ENCODE measurements around the gene FNTB.
"Not testable (repeated sequence)": the region's sequence is repeated elsewhere in the genome, so short reads cannot be mapped to it uniquely, and the experiment has no call there.

FNTB gene

DNA sequence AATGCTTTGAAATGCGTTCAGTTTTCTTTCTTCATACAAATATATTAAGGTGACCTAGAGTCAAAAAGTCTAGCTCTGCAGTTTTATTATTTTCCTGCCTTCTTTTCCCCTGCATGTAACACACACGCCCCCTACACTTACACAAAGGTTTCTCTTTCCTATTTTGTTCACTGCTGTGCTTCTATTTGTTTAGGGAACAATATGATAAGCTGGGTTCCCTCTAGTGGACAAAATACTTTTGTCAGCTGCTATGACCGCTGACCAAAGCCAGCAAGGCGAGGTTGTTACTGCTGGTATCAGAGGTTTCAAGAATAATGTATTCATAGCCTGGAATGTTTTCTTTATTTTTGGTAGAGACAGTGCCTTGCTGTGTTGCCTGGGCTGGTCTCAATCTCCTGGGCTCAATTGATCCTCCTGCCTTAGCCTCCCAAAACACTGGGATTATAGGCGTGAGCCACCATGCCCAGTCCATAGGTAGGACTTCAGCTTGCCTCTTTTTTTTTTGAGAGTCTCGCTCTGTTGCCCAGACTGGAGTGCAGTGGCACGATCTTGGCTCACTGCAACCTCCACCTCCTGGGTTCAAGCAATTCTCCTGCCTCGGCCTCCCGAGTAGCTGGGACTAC lies 33.4 kb downstream of the FNTB start:
- DNase-seq = no peak

DNA sequence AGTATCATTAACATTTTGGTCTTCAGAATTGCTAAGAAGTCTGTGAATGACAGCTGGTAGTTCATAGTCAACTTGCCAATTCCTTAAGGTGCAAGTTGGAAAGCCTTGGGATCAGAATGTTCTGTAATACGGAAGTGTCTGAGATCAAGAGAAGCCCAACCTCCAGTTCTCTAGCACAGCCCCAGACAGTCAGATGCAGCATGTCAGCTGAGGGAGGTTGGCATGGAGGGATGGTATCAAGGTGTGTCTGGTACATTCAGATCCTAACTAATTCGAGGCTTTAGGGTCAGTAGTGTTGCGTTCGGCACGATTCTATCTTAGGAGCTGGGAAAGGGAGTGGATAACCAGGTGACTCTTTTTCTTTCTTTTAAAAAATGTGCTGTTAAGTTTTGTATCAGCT lies 38.3 kb downstream of the FNTB start:
- DNase-seq = no peak

DNA sequence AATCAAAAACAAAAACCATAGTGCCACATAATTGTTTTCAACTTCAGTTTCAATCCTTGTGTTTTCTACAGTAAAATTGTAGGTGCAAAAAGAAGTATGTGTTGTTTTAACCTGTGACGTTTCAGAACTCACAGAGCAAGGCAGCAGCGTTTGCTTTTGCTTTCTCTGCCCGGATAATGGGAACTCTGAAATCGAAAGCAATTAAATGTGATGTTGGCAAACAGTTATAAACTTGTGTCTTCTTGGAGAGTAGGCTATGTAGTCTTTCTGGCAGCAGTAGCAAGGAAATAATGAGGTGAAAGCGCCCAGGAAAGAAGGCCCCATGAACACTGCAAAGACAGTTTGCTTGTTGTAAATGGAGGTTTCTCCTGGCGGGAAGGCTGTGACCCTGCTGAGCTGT lies 39.1 kb downstream of the FNTB start:
- no peak for DNase-seq

DNA sequence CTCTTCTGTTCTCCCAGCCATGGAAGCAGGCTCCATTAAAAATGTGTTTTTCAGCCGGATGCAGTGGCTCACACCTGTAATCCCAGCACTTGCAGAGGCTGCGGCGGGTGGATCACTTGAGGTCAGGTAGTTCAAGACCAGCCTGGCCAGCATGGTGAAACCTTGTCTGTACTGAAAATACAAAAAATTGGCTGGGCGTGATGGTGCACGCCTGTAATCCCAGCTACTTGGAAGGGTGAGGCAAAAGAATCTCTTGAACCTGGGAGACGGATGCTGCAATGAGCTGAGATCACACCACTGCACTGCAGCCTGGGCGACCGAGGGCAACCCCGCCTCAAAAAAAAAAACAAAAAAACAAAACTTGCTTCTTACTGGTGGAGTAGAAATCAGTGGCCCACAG lies 39.8 kb downstream of the FNTB start:
- DNase-seq = no peak

DNA sequence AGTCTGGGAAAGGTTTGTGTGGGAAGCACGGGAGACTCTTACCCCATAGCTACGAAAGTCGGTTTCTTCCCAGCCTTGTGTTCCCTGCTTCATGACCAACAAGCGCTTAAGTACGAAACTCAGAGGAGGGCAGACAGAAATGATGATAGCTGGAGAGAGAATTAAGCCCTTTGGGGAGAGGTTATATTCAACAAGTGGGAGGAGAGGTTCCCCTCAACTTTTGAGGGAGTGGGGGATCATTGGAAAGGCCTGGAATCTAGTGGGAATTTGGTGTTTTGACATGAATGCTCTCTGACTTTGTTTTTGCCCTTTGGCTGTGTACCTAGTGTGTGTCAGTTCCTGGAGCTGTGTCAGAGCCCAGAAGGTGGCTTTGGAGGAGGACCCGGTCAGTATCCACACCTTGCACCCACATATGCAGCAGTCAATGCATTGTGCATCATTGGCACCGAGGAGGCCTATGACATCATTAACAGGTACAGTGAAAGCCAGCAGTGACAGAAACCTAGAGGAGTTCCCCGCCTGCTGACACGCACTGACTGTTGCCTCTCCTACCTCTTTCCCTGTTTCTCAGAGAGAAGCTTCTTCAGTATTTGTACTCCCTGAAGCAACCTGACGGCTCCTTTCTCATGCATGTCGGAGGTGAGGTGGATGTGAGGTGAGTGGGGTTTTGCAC lies 40.6 kb downstream of the FNTB start:
- no peak for DNase-seq

DNA sequence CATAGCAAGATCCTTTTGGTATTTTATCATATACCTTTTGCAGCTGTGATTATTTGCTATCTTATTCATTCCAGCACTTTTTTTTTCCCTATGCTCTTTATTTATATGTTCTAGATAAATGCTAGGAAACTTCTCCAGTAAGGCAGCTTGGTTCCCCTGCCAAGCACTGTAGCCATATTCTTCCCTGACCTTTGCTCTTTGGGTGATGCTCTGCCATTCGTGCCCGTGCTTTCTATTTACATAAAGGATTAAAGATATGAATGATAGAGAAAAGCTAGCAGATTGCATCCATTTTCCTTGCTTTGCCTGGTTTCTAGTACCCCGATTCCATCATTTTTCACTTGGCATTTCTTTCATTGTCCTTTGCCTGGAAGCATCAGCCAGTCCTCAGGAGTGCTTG lies 42.2 kb downstream of the FNTB start:
- DNase-seq = no peak

DNA sequence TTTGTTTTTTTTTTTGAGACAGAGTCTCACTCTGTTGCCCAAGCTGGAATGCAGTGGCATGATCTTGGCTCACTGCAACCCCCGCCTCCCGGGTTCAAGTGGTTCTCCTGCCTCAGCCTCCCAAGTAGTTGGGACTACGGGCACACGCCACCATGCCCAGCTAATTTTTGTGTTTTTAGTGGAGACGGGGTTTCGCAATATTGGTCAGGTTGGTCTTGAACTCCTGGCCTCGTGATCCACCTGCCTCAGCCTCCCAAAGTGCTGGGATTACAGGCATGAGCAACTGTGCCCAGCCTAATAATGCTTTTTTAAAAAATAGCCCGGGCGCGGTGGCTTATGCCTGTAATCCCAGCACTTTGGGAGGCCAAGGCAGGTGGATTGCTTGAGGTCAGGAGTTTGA lies 44.6 kb downstream of the FNTB start:
- not testable (repeated sequence) for DNase-seq

DNA sequence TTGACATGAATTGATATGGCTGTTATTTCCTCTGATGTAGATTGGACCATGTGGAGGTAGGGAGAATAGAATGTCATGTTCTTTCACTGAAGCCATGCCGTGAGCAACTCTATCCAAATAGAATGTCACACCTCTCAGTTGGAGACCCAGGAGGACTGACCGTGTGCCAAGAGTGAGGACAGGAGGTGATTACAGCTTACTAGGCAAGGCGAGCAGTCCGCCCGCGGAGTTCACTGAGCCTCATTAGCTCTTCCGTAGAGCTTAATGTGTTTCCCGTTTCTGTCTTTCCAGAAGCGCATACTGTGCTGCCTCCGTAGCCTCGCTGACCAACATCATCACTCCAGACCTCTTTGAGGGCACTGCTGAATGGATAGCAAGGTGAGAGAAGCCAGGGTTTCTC lies 45.6 kb downstream of the FNTB start:
- no peak for DNase-seq

DNA sequence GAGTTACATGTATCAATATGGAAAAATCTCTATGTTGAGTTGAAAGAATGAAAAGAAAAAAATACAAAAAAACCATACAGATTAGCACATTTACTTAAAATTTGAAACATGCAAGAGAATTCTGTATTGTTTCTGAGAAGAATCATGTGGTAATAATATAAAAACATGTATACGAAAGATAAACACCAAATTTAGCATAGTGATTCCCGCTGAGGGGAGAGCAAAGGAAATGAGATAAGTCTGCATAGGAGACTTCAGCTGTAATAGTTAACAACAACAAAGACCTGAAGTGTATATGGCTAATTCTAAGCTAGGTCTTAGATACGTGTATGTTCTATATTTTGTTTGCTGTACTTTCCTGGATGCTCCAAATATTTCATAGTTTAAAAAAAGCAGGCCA lies 46.5 kb downstream of the FNTB start:
- DNase-seq = no peak

DNA sequence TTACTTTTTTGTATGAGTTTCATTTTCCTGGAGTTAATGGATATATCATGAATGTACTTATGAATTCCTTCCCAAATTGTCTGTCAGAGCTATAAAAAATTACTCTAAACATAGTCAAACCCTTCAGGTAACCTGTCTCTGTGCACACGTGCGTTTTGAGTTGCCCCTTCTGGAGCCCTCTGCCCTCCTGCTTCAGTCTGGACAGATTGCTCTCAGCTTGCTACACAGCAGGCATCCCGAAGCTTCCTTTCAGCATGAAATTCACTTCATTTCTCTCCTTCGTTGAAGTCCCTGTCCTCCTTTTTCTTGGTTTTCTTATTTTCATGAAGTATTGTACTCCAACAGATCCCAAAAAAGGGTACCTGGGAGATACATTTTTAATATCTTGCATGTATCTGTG lies 47.3 kb downstream of the FNTB start:
- DNase-seq = no peak

DNA sequence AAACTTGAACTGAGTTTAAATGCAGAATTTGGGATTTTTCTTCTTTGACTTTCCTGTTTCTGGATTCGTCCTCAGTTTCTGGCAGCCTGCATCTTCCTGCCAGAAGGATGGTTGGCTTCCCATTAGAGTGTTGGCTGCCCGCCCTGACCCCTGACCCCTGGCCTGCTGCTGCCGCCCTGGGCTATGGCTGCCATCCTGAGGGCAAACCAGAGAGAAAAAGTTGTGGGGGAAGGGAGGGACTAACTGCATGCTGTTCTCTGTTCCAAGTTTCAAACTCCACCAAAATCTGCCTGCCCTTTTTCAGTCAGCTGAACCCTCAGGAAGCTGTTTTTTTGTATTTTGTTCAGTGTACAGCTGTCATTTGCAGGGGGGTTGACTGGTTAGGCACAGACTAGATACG lies 48.4 kb downstream of the FNTB start:
- DNase-seq = no peak

DNA sequence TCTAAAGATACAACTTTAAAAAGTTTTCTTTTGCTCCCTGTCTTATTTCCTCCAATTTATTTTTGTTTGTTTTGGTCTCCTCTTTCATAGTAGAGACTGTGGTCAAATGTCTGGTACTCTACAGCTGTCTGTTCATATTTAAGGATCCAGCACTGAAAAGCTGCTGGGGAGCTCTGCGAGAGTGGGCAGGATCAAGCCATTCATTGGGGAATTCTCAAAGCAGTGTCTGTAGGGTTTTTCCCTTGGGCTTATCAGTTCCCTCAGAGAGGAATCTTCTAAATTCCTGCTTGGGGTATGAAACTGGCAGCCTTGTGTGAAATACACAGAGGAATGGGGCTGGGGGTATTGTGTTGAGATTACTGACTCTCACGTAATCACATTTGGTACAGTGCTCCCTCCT lies 52.3 kb downstream of the FNTB start:
- no peak for DNase-seq

DNA sequence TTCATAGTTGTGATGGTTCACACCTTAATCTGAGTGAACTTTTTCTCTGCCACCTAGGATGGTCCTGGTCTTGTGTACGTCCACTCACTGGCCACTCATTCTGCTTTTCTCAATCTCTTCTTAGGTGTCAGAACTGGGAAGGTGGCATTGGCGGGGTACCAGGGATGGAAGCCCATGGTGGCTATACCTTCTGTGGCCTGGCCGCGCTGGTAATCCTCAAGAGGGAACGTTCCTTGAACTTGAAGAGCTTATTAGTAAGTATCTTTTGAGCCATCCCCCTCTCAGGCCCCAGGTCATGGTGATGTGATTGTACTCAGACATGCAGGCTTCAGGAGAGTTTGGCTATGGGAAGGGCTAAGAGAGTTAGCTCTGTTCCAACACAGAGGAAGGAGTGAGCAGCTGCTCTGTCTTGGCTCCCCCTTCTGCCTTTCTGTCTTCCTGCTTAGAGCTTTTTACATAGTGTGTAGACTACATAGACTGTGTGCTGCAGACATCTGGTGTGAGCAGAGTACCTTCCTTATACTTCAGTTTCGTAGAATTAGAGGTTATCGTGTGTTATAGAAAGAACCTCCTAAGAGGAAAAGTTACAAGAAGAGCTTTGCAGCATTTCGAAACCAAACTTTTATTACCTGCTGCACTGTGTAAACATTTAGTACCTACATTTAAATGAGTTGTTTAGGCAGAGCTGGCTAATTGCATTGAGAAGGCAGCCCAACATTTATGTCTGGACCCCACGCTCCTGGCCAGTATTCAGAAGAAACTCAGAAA lies 54.2 kb downstream of the FNTB start:
- DNase-seq = no peak

DNA sequence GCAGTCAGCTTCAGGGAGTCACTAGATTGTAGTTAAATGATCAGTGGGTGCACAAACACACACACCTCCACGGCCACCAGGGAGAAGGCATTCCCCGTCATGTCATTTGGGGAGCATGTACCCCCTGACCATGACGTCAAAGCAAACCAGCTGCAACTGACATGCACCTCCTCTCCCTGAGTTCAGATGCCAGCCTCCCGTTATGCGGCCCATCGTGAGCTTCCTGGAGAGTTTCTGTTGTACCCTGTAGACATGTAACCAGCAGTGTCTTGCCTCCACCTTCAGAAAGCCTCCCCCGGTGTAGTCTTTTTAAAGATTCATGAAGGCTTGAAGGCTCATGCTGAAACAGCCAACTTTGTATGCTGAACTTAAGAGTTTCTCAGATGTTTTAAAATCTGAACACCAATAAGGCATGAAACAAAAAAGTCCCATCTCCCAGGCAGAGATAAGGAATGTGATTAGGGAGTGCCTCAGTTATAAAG lies 54.8 kb downstream of the FNTB start:
- DNase-seq = no peak

DNA sequence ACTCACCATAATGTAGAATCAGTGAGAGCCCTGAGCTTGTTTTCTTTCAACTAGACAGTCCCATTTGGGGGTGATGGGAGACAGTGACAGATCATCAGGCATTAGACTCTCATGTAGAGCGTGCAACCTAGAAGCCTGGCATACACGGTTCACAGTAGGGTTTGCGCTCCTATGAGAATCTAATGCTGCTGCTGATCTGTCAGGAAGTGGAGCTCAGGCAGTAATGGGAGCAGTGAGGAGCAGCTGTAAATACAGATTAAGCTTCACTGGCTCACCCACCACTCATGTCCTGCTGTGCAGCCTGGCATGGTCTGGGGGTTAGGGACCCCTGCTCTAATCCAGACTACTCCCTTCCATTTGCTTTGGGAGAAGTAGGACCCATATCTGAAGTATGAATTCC lies 55.6 kb downstream of the FNTB start:
- DNase-seq = no peak

DNA sequence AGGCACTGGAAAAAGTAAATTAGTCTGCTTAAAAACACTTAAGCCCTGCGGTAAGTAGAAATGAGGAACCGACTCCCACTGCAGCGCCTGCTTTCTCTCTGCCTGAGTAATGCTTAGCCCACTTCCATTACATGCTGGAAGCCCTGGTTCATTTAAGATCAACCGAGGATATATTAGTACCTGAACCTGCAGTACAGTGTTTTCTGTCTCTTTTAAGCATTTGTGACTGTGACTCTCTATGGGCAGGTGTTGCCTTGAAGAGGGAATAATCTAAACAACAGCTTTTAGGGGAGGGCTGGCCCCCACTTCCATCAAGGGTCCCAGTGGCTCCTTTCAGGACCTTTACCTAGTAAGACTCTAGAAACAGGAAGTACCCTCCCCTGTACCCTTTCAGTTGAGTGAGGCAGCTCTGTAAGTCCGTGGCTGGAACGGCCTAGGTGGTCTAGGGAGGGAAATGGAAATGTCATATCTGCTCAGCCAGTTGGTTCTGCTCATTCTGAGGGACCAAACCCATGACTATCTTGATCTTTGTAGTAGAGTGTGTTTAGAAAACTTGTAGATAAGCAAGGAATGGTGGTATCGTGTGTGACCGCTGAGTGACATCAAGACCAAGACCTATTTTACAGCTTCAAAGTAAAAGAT lies 56.2 kb downstream of the FNTB start:
- DNase-seq = no peak

DNA sequence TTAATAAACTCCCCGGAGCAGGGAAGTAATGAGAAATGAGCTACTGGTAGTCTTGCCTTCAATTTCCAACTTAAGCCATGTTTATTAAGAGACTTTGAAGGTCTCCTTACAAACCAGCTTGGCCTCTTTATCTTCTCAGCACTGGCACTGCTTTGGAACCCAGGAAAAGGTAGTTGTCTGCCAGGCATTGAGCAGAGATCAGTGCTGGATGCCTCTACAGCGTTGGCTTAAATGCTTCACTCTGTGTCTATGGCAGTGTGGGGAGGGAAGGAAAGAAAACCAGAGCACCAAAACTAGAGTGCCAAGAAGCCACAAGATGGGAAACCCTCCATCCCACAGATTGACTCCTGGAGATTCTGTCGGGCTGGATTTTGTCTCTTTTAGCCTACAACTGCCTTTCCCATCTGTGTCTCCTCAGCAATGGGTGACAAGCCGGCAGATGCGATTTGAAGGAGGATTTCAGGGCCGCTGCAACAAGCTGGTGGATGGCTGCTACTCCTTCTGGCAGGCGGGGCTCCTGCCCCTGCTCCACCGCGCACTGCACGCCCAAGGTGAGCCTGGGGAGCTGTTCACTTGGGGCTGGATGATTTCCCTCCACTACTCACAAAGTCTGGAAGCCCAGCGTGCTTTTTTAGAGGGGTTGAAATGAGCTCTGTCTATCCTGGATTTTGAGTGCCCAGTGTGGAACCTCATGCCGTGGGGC lies 57.3 kb downstream of the FNTB start:
- DNase-seq = no peak

DNA sequence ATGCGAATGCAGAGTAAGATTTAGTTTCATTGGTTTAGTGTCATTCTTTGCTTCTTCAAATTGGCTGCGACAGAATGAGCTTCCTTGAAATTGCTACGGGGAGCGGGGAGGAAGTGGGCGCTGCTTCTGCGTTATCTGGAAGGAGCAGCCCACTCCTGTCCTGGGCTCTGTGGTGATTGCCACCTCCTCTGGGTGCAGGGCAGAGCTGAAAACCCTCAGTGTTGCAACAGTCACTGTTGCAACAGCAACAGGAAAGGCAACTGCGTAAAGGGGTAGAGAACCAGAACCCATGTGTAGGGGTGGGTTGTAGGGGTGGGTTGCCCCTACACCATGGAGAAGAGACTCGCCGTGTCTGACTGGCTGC lies 57.9 kb downstream of the FNTB start:
- no peak for DNase-seq

DNA sequence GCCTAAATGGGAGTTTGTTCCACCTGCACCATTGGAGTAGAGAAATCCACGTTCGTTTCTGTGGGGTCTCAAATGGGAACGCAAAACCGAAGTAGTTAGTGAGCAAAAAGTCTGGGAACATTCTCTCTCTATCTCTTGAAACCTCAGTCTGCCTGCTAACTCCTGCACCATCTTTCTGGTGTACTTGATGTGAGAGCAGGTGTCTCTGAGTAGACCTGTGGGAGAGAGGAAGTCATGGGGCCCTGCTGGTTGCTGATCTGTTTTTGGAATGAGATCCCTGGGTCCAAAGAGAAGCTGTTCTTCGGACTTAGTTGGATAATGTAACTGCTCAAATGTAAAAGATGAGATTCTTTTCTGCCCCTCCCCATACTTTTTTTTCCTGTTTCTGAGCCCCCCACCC lies 58.3 kb downstream of the FNTB start:
- DNase-seq = no peak

DNA sequence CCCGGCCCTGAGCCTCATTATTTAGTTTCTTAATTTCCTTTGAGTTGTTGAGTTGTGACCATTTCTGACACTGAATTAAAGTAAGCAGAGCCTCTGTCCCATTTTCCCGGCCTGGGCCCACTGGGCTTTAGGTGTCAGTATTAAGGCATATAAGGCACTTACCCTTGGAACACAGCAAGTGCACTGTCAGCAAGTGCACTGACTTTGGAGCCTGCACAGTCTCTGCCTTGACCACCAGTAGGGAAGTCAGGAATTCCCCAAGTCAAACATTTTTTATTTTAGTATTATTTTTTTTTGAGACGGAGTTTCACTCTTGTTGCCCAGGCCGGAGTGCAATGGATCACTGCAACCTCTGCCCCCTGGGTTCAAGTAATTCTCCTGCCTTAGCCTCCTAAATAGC lies 59.0 kb downstream of the FNTB start:
- DNase-seq = no peak

DNA sequence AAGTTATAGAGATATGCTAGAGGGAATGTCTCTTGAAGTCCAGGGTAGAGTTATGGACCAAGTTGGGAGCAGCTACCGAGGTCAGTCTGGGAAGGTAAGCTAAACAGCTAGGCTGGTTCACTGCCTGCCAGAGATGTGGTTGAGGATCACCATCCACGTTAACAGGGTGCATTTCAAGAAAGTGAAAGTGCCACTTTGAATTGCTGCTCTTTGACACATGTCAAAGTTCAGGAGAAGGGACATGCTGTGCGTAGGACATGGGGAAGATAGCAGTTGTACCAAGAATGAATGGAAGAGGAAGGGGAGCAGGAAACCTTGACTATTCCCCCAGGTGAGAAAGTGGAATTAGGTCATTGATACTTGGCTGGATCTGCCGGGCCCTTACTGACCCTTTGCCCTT lies 66.1 kb downstream of the FNTB start:
- DNase-seq = no peak

DNA sequence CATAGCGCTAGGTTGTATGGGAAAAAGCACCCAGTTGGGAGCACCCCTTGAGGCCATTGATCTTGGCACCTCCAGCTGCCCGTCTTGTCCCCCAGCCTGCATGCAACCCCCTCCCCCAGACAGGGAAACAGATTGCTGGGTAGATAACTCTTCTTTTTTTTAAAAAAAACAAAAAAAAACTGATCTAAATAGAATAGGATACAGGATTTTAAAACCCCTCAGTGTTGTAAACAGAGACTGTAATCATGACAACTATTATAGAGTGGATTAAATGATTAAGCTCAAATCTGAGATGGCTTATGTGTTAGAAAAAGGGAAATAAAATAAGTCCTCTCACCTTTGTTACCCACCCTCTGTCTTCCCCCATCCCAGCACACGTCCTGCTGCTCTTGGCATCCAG lies 66.8 kb downstream of the FNTB start:
- DNase-seq = no peak

DNA sequence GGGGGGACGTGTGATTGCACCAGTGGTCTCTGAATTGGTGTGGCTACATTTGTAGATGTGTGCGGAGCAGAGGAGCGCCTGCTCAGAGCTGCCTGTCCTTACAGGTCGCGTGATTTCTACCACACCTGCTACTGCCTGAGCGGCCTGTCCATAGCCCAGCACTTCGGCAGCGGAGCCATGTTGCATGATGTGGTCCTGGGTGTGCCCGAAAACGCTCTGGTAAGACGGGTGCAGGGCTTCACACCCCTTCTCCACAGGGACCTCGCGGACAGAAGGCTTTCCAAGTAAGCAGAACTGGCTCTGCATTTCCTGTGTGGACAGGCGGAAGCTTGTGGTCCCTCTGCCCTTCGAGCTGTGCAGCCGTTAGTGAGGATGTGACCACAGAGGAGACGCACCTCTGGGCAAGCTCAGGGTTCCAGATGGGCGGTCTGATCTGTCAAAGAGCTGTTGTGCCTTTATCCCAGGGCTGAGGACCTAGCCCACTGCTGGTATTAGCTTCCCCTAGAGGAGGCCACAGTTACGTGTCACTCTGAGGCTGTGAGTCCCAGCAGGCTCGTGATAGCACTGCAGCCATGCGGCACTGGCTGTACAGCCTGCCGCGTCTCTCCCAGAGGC lies 67.9 kb downstream of the FNTB start:
- no peak for DNase-seq
